Erythroblast (primary cell): ENCODE results near the gene BCAT1.

Experiments used
- GATA1 ChIP-seq: IDR thresholded peaks from 2 replicates; pipeline ENCODE4 v1.6.1; 2011; ENCODE audit warnings: low read depth, mild to moderate bottlenecking, control low read depth, low read length, moderate library complexity
- POLR2A ChIP-seq: IDR thresholded peaks from 2 replicates; pipeline ENCODE4 v1.6.1; 2011; ENCODE audit warnings: mild to moderate bottlenecking, low read length

- TF ChIP-seq POLR2A: no peak
- TF ChIP-seq GATA1: no peak
These were observed 33.3 kb upstream of the BCAT1 start for GRCh38 chr12:24982250-24982649.
